RWPE2 (cell line): Measurements from ENCODE around the gene ACADVL.

ENCODE experiments used
- ATAC-seq: fragments of 200-7000 bp; cut with Tn5 transposase; 3 replicates; pipeline ENCODE4 v1.9.1; 2021; ENCODE audit warnings: low read depth
- DNase-seq: peaks from one replicate; pipeline ENCODE4 v3.0.0-alpha.2; 2020; ENCODE audit warnings: low spot score
- H3K27ac ChIP-seq: fragments of 450-650 bp; 2 replicates; pipeline ENCODE4 v1.5.1; 2017; ENCODE audit warnings: mild to moderate bottlenecking; ENCODE audit not compliant: poor library complexity, severe bottlenecking
- H3K27me3 ChIP-seq: fragments of 250-450 bp; sonication (Bioruptor Pico); 2 replicates; pipeline ENCODE4 v1.5.1; 2021; ENCODE audit warnings: mild to moderate bottlenecking, moderate library complexity; ENCODE audit not compliant: insufficient read depth, poor library complexity, severe bottlenecking
- H3K36me3 ChIP-seq: fragments of 250-450 bp; sonication (Bioruptor Pico); 2 replicates; pipeline ENCODE4 v1.5.1; 2020; ENCODE audit warnings: low read depth, mild to moderate bottlenecking, moderate library complexity
- H3K4me1 ChIP-seq: fragments of 250-450 bp; sonication (Bioruptor Pico); 2 replicates; pipeline ENCODE4 v1.5.1; 2021; ENCODE audit warnings: mild to moderate bottlenecking, moderate library complexity; ENCODE audit not compliant: insufficient read depth, poor library complexity, severe bottlenecking
- H3K4me3 ChIP-seq: fragments of 250-450 bp; sonication (Bioruptor Pico); 2 replicates; pipeline ENCODE4 v1.5.1; 2021; ENCODE audit warnings: mild to moderate bottlenecking, moderate library complexity; ENCODE audit not compliant: severe bottlenecking
- H3K9me3 ChIP-seq: fragments of 250-450 bp; sonication (Bioruptor Pico); 2 replicates; pipeline ENCODE4 v1.5.1; 2021; ENCODE audit warnings: mild to moderate bottlenecking, moderate library complexity; ENCODE audit not compliant: severe bottlenecking
- TF ChIP-seq, protein P1 (sequence below): fragments of 450-650 bp; IDR thresholded peaks from one replicate; pipeline ENCODE4 v1.5.1; 2017; ENCODE audit warnings: mild to moderate bottlenecking, moderate library complexity; ENCODE audit not compliant: poor library complexity, severe bottlenecking

ACADVL gene

DNA sequence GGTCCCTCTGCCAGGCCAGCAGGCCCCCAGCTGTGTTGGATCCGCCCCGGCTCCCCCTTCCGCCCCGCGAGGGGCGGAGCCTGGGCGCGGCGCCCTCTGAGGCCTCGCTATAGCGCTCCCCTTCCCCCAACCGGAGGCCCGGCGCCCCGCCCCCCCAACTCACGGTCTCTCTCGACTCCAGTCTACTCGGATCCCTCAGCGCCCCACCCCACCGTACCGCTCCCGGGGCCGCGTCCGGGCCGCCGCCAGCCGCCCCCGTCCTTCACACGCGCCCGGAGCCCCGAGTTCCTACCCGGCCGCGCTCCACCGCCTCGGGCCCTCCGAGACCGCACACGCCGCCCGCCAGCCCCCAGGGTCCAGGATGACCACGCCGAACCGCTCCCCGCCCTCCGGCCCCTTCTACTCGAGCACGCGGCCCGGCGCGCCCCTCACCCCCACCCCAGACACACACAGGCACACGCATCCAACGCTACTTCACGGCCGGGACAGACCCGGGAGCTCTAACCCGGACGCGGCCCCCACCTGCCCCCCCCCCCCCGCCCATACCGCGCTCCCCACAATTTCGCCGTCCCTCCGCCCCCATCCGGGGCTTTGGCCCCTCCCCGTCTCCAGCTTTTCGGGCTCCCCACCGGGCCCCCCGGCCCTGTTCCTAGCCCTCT, 18.2 kb downstream of the ACADVL start:
- Histone ChIP-seq H3K27ac (peak overlapping the region; percentile 92), H3K4me3 (peak overlapping the region; percentile 60), H3K27me3 (no peaks in the 10 kb centered on the region), H3K4me1 (peaks cover 4% of the 10 kb centered on the region), H3K36me3 (peaks cover 36% of the 10 kb centered on the region), H3K9me3 (no peaks in the 10 kb centered on the region)
- no peak for DNase-seq
- TF ChIP-seq, protein P1, sequence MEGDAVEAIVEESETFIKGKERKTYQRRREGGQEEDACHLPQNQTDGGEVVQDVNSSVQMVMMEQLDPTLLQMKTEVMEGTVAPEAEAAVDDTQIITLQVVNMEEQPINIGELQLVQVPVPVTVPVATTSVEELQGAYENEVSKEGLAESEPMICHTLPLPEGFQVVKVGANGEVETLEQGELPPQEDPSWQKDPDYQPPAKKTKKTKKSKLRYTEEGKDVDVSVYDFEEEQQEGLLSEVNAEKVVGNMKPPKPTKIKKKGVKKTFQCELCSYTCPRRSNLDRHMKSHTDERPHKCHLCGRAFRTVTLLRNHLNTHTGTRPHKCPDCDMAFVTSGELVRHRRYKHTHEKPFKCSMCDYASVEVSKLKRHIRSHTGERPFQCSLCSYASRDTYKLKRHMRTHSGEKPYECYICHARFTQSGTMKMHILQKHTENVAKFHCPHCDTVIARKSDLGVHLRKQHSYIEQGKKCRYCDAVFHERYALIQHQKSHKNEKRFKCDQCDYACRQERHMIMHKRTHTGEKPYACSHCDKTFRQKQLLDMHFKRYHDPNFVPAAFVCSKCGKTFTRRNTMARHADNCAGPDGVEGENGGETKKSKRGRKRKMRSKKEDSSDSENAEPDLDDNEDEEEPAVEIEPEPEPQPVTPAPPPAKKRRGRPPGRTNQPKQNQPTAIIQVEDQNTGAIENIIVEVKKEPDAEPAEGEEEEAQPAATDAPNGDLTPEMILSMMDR: no peak
- no peak for ATAC-seq

DNA sequence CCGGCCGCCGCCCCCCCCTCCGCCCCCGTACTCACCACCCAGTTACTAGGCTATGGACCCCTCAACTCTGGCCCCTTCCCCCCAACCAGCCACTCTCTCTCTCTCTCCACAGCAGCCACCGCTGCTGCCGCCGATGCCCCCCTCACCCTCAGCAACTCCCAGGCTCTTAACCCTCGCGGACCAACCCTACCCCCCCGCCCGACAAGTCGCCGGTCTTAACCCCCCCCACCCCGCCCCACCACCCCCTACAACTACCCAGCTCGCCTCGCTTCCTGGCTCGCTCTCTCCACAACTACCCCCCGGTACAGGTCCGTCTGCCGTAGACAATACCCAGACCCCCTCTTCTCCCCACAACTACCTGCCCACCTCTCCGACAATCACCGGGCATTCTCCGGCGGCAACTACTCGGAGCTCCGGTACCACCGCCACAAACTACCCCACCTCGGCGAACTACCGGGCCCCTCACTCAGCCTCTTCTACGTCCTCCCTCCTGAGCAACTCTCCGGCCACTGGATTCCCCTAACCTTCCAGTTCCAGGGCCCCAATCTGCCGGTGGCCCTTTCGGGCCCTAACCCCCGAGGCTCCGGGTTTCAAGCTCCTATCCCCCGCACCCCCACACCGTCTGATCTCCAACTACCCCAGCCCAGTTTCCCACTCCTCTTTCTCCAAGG, 18.8 kb downstream of the ACADVL start:
- ATAC-seq (no peak), DNase-seq (no peak)
- peak overlapping the region; percentile 60 for H3K4me3 ChIP-seq
- H3K27ac ChIP-seq: peak overlapping the region; percentile 92
- no peaks in the 10 kb centered on the region for H3K27me3 ChIP-seq
- H3K36me3 ChIP-seq: peaks cover 36% of the 10 kb centered on the region
- peaks cover 4% of the 10 kb centered on the region for H3K4me1 ChIP-seq
- TF ChIP-seq, protein P1: no peak
- H3K9me3 ChIP-seq: no peaks in the 10 kb centered on the region

DNA sequence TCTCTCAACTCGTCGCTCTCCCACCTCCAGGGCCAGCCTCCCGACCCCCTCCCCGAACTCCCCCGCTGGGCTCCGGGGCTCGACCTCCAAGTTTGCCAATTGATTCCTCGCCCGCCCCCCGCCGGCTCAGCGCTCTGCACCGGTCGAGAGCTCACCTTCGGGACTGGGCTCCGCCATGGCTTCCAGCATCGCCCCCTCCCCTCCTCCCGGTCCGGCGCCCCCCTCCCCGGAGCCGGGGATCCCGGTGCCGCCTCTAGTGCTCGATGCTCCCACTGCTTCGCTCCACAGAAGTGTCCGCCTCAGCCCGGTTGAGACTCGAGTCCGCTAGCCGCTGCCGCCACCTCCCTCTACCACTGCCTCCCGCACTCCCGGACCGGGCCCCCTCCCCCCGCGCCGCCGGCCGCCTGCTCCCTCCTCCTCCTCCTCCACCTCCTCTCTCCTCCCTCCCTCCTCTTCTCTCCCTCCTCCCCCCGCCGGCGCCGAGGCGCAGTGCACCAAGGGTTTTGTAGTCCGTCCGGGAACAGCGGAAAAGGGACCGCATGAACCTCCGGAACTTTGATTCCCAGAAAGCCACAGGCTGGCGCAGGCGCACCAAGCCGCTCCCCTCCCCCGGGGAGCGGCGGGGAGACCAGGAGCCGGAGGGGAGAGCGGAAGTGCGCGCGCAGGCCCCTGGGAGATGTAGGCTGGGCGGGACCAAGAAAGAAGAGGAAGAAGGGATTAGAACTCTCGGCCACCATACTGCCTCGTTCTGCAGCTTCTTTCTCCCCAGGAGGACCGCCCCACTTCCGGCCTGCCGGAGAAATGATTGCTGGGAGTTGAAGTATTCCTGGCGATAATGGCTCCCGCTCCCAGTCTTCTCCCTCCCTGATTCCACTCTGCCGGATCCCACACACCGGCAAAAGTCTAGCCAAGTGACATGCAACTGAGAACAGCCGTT, 19.6 kb downstream of the ACADVL start, which contains the start of gene PHF23:
PHF23 (minus strand) TSS at position 367 of the 937 bp plus-strand sequence; CDS start at position 189, 178 bp downstream.
- ATAC-seq: peak; percentile 70
- DNase-seq: peak; percentile 98
- Histone ChIP-seq H3K27me3 (no peaks in the 10 kb centered on the region), H3K4me1 (peaks cover 4% of the 10 kb centered on the region), H3K9me3 (no peaks in the 10 kb centered on the region), H3K36me3 (peaks cover 39% of the 10 kb centered on the region), H3K27ac (peak within 1 kb of the TSS; percentile 92), H3K4me3 (peak within 1 kb of the TSS; percentile 60)
- TF ChIP-seq, protein P1: no peak

DNA sequence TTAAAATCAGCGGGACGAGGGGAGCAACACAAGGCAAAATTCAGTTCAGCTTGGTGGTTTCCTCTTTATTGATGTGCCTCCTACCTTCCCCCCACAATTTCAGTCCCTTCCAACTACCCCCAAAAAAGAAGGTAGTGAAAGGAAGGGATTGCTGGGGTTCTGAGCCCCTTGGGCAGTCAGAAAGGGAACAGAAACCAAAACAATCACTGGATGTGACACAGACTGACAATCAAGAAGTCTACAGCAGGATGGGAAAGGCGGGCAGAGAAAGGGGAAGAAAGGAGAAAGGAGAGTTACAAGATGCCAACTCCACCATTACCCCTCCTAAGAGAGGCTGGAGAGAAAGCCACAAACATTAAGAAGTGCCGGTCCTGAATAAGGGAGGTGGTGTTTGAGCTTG, 20.6 kb downstream of the ACADVL start:
- TF ChIP-seq, protein P1: no peak
- no peak for DNase-seq
- Histone ChIP-seq H3K4me1 (no peaks in the 10 kb centered on the region), H3K4me3 (no peak overlapping the region), H3K27me3 (no peaks in the 10 kb centered on the region), H3K27ac (peak overlapping the region; percentile 74), H3K9me3 (no peaks in the 10 kb centered on the region), H3K36me3 (peaks cover 40% of the 10 kb centered on the region)
- no peak for ATAC-seq
